HG02885 (cell line): Measurements from ENCODE around the gene GNAS.

Source experiments
- ATAC-seq: cut with Tn5 transposase; IDR thresholded peaks from one replicate; pipeline ENCODE4 v1.9.1; 2021; ENCODE audit warnings: mild to moderate bottlenecking; ENCODE audit not compliant: unreplicated experiment, poor library complexity

Gene GNAS

GRCh38 chr20:58893355-58894120 is 41.0 kb downstream of the GNAS start:
- ATAC-seq, result no peak

GRCh38 chr20:58894652-58895447 is 42.3 kb downstream of the GNAS start:
- no peak for ATAC-seq

- no peak for ATAC-seq
Measured at GRCh38 chr20:58895448-58896180, 43.1 kb downstream of the GNAS start.

- no peak for ATAC-seq
Measured at GRCh38 chr20:58896820-58897219, 44.3 kb downstream of the GNAS start.

GRCh38 chr20:58897488-58897887 is 45.0 kb downstream of the GNAS start:
- no peak for ATAC-seq

GRCh38 chr20:58898629-58899408 is 46.3 kb downstream of the GNAS start:
- ATAC-seq, result no peak

GRCh38 chr20:58899512-58899911 is 47.0 kb downstream of the GNAS start:
- no peak for ATAC-seq

DNA sequence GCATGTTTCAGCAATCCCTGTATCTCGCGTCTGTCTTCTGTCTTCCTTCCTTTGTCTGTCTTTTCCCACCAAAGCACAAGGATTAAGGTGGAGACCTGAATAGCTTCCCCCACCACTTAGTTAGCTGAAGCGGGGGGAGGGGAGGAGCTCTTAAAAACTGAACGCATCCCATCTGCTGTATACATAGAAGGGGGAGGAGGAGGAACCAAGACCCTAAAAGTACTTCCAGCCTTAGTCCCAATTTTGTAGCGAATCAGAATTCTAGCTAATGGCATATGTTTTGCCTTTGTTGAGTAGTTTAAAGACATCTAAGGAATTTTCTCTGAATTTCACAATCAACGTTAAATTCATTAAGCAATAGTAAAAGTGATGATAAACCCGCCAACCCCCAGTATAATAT is 47.9 kb downstream of the GNAS start:
- ATAC-seq, result no peak

DNA sequence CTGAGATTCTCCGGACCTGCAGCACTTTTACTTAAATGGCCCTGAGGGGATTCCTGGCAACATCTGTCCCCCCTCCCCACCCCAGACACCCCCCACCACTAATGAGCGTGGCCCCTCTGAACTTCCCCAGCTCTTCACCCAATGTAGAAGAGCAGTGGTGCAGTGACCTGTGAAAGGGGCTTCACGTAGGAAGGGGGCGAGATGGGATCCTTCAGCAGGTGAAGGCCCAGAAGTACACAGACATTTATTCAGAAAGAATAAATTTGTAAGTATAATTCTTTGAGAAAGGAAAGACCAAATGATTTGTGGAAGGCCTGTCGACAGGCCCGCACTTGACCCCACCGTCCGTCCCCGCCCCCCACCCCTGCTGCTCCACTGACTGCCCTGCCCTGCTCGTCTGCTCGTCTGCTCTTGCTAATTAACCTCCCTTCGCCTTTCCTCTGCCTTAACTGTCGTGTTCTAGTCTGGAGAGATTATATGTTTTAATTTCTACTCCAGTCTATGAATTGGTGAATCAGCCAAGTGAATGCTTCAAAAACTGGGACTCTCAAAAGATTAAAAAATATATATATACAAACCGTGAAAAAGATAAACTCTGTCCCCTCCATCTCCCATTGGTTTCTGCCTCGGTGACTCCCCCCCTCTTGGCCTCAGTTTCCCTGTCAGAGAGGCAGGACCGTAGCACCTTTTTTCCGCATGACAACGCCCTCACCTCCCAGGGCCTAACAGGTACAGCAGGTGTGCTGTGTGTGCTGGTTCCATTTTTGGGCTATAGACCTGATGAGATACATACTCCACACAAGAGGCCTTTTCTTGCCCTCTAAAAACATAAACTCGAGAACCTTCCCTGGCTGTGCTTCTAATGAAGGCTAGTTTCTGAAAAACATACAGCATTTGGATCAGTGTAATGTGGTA is 49.2 kb downstream of the GNAS start:
- ATAC-seq, result no peak

DNA sequence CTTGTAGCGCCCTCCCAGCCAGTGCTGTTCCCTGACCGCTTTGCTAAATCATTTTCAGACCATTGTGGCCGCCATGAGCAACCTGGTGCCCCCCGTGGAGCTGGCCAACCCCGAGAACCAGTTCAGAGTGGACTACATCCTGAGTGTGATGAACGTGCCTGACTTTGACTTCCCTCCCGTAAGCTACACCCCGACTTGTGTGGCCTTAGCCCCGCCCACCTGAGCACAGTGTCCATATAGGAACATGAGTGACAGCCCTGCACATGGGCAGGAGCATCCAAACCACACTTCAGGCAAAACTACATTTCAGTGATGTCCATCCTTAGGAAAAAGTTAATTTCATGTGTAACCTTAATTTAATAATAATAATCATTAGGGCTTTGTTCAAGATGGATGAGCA is 51.1 kb downstream of the GNAS start:
- no peak for ATAC-seq

GRCh38 chr20:58905236-58905635 is 52.7 kb downstream of the GNAS start:
- no peak for ATAC-seq

DNA sequence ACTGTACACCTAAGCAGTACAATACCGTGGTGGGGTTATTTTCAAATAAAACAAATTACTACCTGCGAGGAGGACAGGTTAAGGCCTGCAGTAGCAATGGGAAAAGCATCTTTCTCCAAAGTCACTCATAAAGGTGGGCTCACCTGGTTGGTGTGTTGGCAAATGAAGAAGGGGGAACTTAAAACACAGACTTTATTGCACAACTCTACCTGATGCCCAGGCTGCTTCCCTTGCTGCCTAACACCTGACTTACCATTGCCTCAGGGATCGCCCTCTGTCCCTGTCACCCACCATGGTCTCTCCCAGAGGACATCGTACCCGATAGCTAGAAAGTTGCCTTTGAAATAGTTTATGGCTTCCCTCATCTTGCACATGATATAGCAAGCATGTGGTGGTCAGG is 53.6 kb downstream of the GNAS start:
- no peak for ATAC-seq

DNA sequence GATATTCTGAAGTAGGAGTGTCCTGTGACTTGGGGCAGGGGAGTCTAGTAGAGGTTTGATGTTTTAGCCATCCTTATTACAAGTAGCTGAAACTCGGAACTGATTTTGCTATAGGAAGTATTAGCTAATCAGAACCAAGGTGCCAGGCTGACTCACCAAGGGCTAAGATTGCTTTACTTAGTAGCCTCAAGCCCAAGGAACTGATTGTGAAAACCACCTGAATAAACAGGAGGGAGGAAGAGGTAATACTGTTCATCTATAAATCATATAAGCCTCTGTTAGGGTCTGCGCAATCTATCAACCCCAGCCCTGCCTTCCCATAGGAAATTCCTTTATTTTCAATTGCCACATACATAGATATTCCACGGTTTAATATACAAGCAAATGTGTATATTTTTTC is 54.4 kb downstream of the GNAS start:
- ATAC-seq, result no peak

GRCh38 chr20:58907320-58908137 is 55.0 kb downstream of the GNAS start:
- peak; percentile 90 for ATAC-seq

GRCh38 chr20:58908221-58908620 is 55.7 kb downstream of the GNAS start:
- ATAC-seq, result no peak

DNA sequence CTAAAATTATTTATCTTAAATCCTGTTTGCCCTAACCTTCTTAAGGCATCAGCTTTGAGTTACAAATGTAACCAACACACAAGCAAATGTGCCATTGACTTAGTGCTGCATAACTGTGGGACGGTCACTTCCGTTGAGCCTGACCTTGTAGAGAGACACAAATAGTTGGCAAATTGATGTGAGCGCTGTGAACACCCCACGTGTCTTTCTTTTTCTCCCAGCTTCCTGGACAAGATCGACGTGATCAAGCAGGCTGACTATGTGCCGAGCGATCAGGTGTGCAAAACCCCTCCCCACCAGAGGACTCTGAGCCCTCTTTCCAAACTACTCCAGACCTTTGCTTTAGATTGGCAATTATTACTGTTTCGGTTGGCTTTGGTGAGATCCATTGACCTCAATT is 56.4 kb downstream of the GNAS start:
- no peak for ATAC-seq

GRCh38 chr20:58909585-58909984 is 57.1 kb downstream of the GNAS start:
- ATAC-seq, result no peak

GRCh38 chr20:58910473-58910872 is 58.0 kb downstream of the GNAS start:
- no peak for ATAC-seq
